PFSK-1 (cell line): ENCODE results near the gene FCRL6.

ENCODE experiments used
- POLR2AphosphoS5 ChIP-seq: IDR thresholded peaks from 2 replicates; pipeline ENCODE4 v1.6.1; 2012; ENCODE audit warnings: low read depth, mild to moderate bottlenecking, control low read depth, low read length, moderate library complexity
- REST ChIP-seq, 2 experiments: IDR thresholded peaks; 2 replicates each; pipeline versions ENCODE4 v1.6.1 to v1.8.0; 2011 to 2012; ENCODE audit warnings: low read depth in 2 of 2, low read length in 2 of 2, control low read depth in 1 of 2, inconsistent platforms in 1 of 2, mild to moderate bottlenecking in 1 of 2, moderate library complexity in 1 of 2; ENCODE audit not compliant: insufficient read depth in 1 of 2
- SIN3A ChIP-seq: IDR thresholded peaks from 2 replicates; pipeline ENCODE4 v1.6.1; 2012; ENCODE audit warnings: mild to moderate bottlenecking, low read length, moderate library complexity, borderline replicate concordance; ENCODE audit not compliant: insufficient read depth
- TAF1 ChIP-seq: IDR thresholded peaks from 2 replicates; pipeline ENCODE4 v1.6.1; 2012; ENCODE audit warnings: low read length, control low read depth, borderline replicate concordance; ENCODE audit not compliant: insufficient read depth

DNA sequence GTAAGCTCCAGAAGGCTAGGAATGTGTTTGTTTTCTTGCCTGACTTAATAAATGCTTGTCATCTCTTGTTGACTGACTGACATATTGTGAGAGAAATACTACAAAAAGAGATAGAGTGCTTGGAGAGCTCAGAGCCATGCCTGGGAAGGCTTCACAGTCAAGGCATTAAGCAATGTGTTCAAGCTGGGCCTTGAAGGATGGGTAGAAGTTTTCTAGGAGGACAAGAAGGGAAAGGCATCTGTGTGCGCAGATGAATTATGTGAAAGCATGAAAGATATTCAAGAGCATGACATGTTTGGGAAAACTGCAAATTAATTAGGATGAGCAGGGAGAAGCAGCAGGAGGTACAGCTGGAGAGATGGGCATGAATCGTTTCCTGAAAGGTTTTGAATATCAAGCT is 30.1 kb downstream of the FCRL6 start:
- TF ChIP-seq POLR2AphosphoS5 = no peak
- no peak for TF ChIP-seq SIN3A
- no peak for TF ChIP-seq REST (IDR thresholded peaks at IDR 0.05; ENCODE audit: insufficient read depth in 1 of 2, low read depth in 2 of 2, low read length in 2 of 2)
- no peak for TF ChIP-seq TAF1
